ENCODE data around the gene GRN. TPM values are rescaled to one million over a fixed set of nuclear protein-coding genes. Genes with fewer than 3 reads are reported as not detected.

The GRN gene
- polyA plus RNA-seq, 1 of the 3 experiments (the other 2 are of a cell fraction): 442 TPM

- Histone ChIP-seq H3K4me3 (ENCODE audit: low read depth in 2 of 2, low read length in 1 of 2) (no peak overlapping the region), H3K4me2 (no peak overlapping the region), H4K20me1 (ENCODE audit: insufficient read depth) (no peaks in the 10 kb centered on the region), H3K79me2 (ENCODE audit: insufficient read depth) (no peaks in the 10 kb centered on the region), H3K36me3 (replicated peaks in 1 of 2; ENCODE audit: control insufficient read depth in 1 of 2, insufficient read depth in 2 of 2, low read length in 1 of 2) (no peaks in the 10 kb centered on the region), H3K9me2 (no peaks in the 10 kb centered on the region), H3K27me3 (ENCODE audit: insufficient read depth) (no peaks in the 10 kb centered on the region), H3F3A (replicated peaks; ENCODE audit: insufficient read depth) (no peaks in the 10 kb centered on the region), H3K9me3 (no peaks in the 10 kb centered on the region), H2AFZ (ENCODE audit: low read depth) (no peak overlapping the region), H3K9ac (no peak overlapping the region), H3K4me1 (ENCODE audit: control insufficient read depth in 1 of 2, insufficient read depth in 2 of 2, low read depth in 1 of 2, low read length in 1 of 2) (peaks cover 0 to 12% of the 10 kb centered on the region in 2 experiments; a peak in 1 of 4 replicates), H3K27ac (ENCODE audit: low read depth in 2 of 2, low read length in 1 of 2) (no peak overlapping the region)
- TF ChIP-seq FOXM1 (IDR thresholded peaks at IDR 0.05; ENCODE audit: low read depth) (no peak), RFX5 (IDR thresholded peaks at IDR 0.05; ENCODE audit: low read length) (no peak), MAX (IDR thresholded peaks at IDR 0.05; ENCODE audit: low read depth) (no peak), RCOR1 (IDR thresholded peaks at IDR 0.05; ENCODE audit: low read length) (no peak), NRF1 (IDR thresholded peaks at IDR 0.05; ENCODE audit: low read depth, low read length) (no peak), ZBTB33 (IDR thresholded peaks at IDR 0.05; ENCODE audit: borderline replicate concordance, low read depth) (no peak), SMC3 (IDR thresholded peaks at IDR 0.05; ENCODE audit: low read depth, low read length) (no peak), FOSL2 (IDR thresholded peaks at IDR 0.05; ENCODE audit: borderline replicate concordance, low read depth) (no peak), EZH2phosphoT487 (IDR thresholded peaks at IDR 0.05; ENCODE audit: borderline replicate concordance, low read depth) (no peak)
- POLR2A ChIA-PET: no interaction called here
- DNase-seq: no peak
- CTCF ChIA-PET: interaction anchor here (1.5 kb wide), 1 partner anchor 12 kb away, joined by 5 read pairs; no protein-coding TSS in a partner anchor
Observed at GRCh38 chr17:44304651-44305050, 40.5 kb upstream of the GRN start.

- DNase-seq: peak; percentile 89
- H3F3A ChIP-seq (replicated peaks; ENCODE audit: insufficient read depth): no peaks in the 10 kb centered on the region
- H3K4me3 ChIP-seq (ENCODE audit: low read depth in 2 of 2, low read length in 1 of 2): peak overlapping the region; percentile 52 to 60
- H4K20me1 ChIP-seq (ENCODE audit: insufficient read depth): no peaks in the 10 kb centered on the region
- H3K9ac ChIP-seq: no peak overlapping the region
- no peaks in the 10 kb centered on the region for H3K27me3 ChIP-seq (ENCODE audit: insufficient read depth)
- H3K9me3 ChIP-seq: no peaks in the 10 kb centered on the region
- 0 out of 2 replicates have a peak overlapping the region, but pooled peaks have one; percentile 41 for H2AFZ ChIP-seq (ENCODE audit: low read depth)
- peak overlapping the region; percentile 80 for H3K4me2 ChIP-seq
- 3% methylated on average over 15 of the region's 26 CpGs for WGBS (ENCODE audit: low lambda C conversion rate)
- no peaks in the 10 kb centered on the region for H3K9me2 ChIP-seq
- no peaks in the 10 kb centered on the region for H3K36me3 ChIP-seq (replicated peaks in 1 of 2; ENCODE audit: control insufficient read depth in 1 of 2, insufficient read depth in 2 of 2, low read length in 1 of 2)
- peak overlapping the region; percentile 22 to 92; a peak in 3 of 4 replicates for H3K27ac ChIP-seq (ENCODE audit: low read depth in 2 of 2, low read length in 1 of 2)
- no peaks in the 10 kb centered on the region for H3K79me2 ChIP-seq (ENCODE audit: insufficient read depth)
- peaks cover 0 to 31% of the 10 kb centered on the region in 2 experiments; a peak in 1 of 4 replicates for H3K4me1 ChIP-seq (ENCODE audit: control insufficient read depth in 1 of 2, insufficient read depth in 2 of 2, low read depth in 1 of 2, low read length in 1 of 2)
- CTCF ChIA-PET: interaction anchor here (0.7 to 5.7 kb wide), 3 partner anchors 14 to 87 kb away, joined by 3 to 37 read pairs (median 9); partner anchors contain the start of gene UBTF
- POLR2A ChIA-PET: interaction anchor here (1.0 to 4.4 kb wide), 9 partner anchors 12 to 121 kb away, joined by 3 to 34 read pairs (median 4); partner anchors contain the start of genes SLC25A39 and TMUB2
- TF ChIP-seq RAD21 (IDR thresholded peaks at IDR 0.05; ENCODE audit: low read length): peak; percentile 23
- TF ChIP-seq RXRA (IDR thresholded peaks at IDR 0.05; ENCODE audit: borderline replicate concordance, low read depth): no peak
- TF ChIP-seq GATA2 (CRISPR knock-in tag; IDR thresholded peaks at IDR 0.05): no peak
- TF ChIP-seq TEAD4 (IDR thresholded peaks at IDR 0.05; ENCODE audit: borderline replicate concordance, insufficient read depth): no peak
- no peak for TF ChIP-seq EZH2phosphoT487 (IDR thresholded peaks at IDR 0.05; ENCODE audit: borderline replicate concordance, low read depth)
- TF ChIP-seq SMC3 (IDR thresholded peaks at IDR 0.05; ENCODE audit: low read depth, low read length): peak; percentile 22; the same call in 1 of the 2 replicates
- TF ChIP-seq ZBTB33 (IDR thresholded peaks at IDR 0.05; ENCODE audit: borderline replicate concordance, low read depth): no peak
- TF ChIP-seq MXI1 (IDR thresholded peaks at IDR 0.05; ENCODE audit: low read depth, low read length): peak; percentile 44; the same call in 1 of the 2 replicates
- TF ChIP-seq USF1 (IDR thresholded peaks at IDR 0.05; ENCODE audit: borderline replicate concordance, low read depth): no peak
- no peak for TF ChIP-seq IRF3 (IDR thresholded peaks at IDR 0.05; ENCODE audit: low read depth, low read length)
- TF ChIP-seq EP300 (IDR thresholded peaks at IDR 0.05; ENCODE audit: borderline replicate concordance in 1 of 2, low read depth in 1 of 2, low read length in 1 of 2): peak in 1 of 2 experiments; percentile 65; a peak in 1 of 4 replicates
- TF ChIP-seq GABPA (IDR thresholded peaks at IDR 0.05; ENCODE audit: low read depth): no peak
Observed at GRCh38 chr17:44307387-44308186, 37.5 kb upstream of the GRN start.

Data from SK-N-SH (cell line).